K562 (cell line): ENCODE results near the gene NQO2. TPM values are rescaled to one million over a fixed set of nuclear protein-coding genes. Genes with fewer than 3 reads are reported as not detected.

Source experiments
- ATAC-seq: fragments of 200-7000 bp; cut with Tn5 transposase; 3 replicates; pipeline ENCODE4 v1.9.1; 2020; ENCODE audit warnings: moderate library complexity
- BruUV-seq: library from RNA; stranded (reverse); fragments of 400-500 nt; replicated peaks from 2 replicates; lab custom pipeline; 2021; lab: Mats Ljungman, UMichigan
- CTCF ChIA-PET: fragments of 300-600 bp; formaldehyde crosslinking; extraction: SDS; loops from one replicate; lab custom pipeline; 2021; ENCODE audit warnings: low intra/inter-chr PET ratio; lab: Yijun Ruan, JAX
- POLR2A ChIA-PET: fragments of 300-600, 350-650 bp; sonication (Branson Sonifier 250); formaldehyde crosslinking; extraction: SDS; loops from one replicate; lab custom pipeline; 2021; ENCODE audit warnings: antibody characterized with exemption, inconsistent platforms; lab: Yijun Ruan, JAX
- DNase-seq, 4 experiments: peaks; one replicate each; pipeline versions ENCODE4 v3.0.0 to v3.0.0-alpha.2; 2011 to 2018; ENCODE audit warnings: low spot score in 3 of 4, mixed read lengths in 3 of 4; ENCODE audit errors: extremely low read depth in 1 of 4
- FAIRE-seq: peaks from 2 replicates; lab custom pipeline; 2011; peaks lifted over from hg19 to GRCh38; lab: Jason Lieb, UNC
- H2AFZ ChIP-seq: 2 replicates; pipeline ENCODE4 v1.6.0; 2011; ENCODE audit warnings: low read depth, low read length, control low read depth, inconsistent platforms
- H3K27ac ChIP-seq: fragments of 200-600 bp; 3 replicates; pipeline ENCODE4 v1.8.0; 2011; ENCODE audit warnings: low read depth, mild to moderate bottlenecking, control low read depth, inconsistent platforms, low read length, moderate library complexity, mixed read lengths; ENCODE audit errors: extremely low read depth
- H3K27me3 ChIP-seq, 2 experiments: fragments of 300-600 bp in 1 of 2; 2 replicates in 1 of 2; 3 replicates in 1 of 2; pipeline versions ENCODE4 v1.6.0 to v1.8.0; 2011; ENCODE audit warnings: inconsistent platforms in 2 of 2, low read length in 2 of 2, mild to moderate bottlenecking in 1 of 2, mixed read lengths in 1 of 2, moderate library complexity in 1 of 2; ENCODE audit not compliant: control insufficient read depth in 2 of 2, insufficient read depth in 2 of 2
- H3K36me3 ChIP-seq: fragments of 300-600 bp; 3 replicates; pipeline ENCODE4 v1.8.0; 2011; ENCODE audit warnings: mild to moderate bottlenecking, low read length, inconsistent platforms; ENCODE audit not compliant: control insufficient read depth, insufficient read depth
- H3K4me1 ChIP-seq, 2 experiments: fragments of 200-600 bp in 1 of 2; replicated peaks in 1 of 2; 2 replicates in 1 of 2; 3 replicates in 1 of 2; pipeline versions ENCODE4 v1.5.1 to v1.8.0; 2011; ENCODE audit warnings: inconsistent platforms in 2 of 2, low read length in 2 of 2, mild to moderate bottlenecking in 1 of 2, mixed read lengths in 1 of 2, moderate library complexity in 1 of 2; ENCODE audit not compliant: control insufficient read depth in 2 of 2, insufficient read depth in 2 of 2
- H3K4me2 ChIP-seq: 2 replicates; pipeline ENCODE4 v1.6.1; 2011; ENCODE audit warnings: low read length, control low read depth, inconsistent platforms, mixed read lengths; ENCODE audit not compliant: insufficient read depth
- H3K4me3 ChIP-seq: fragments of 200-600 bp; sonication (generic), shearing (Covaris generic); 2 replicates; pipeline ENCODE4 v1.5.1; 2016; ENCODE audit warnings: control low read depth, inconsistent platforms
- H3K79me2 ChIP-seq: fragments of 200-600 bp; 3 replicates; pipeline ENCODE4 v1.8.0; 2011; ENCODE audit warnings: low read length, inconsistent platforms; ENCODE audit not compliant: control insufficient read depth, insufficient read depth
- H3K9ac ChIP-seq, 2 experiments: 2 replicates each; pipeline versions ENCODE4 v1.6.0 to v1.6.1; 2011; ENCODE audit warnings: low read depth in 2 of 2, low read length in 2 of 2, control low read depth in 1 of 2, inconsistent platforms in 1 of 2, mild to moderate bottlenecking in 1 of 2, mixed read lengths in 1 of 2; ENCODE audit not compliant: insufficient read depth in 1 of 2
- H3K9me1 ChIP-seq: one replicate; pipeline ENCODE4 v1.6.0; 2011; ENCODE audit warnings: inconsistent platforms, mild to moderate bottlenecking, low read length, moderate library complexity; ENCODE audit not compliant: control insufficient read depth, insufficient read depth
- H3K9me3 ChIP-seq: replicated peaks from 2 replicates; pipeline ENCODE4 v1.5.1; 2011; ENCODE audit warnings: low read depth, low read length, inconsistent platforms; ENCODE audit not compliant: control insufficient read depth, insufficient read depth
- H4K20me1 ChIP-seq: replicated peaks from 2 replicates; pipeline ENCODE4 v1.6.1; 2011; ENCODE audit warnings: low read length, inconsistent platforms, mixed read lengths; ENCODE audit not compliant: control insufficient read depth, insufficient read depth
- CTBP1 ChIP-seq: fragments of 450-650 bp; IDR thresholded peaks from 2 replicates; pipeline ENCODE4 v1.6.1; 2016; ENCODE audit warnings: borderline replicate concordance
- EGR1 ChIP-seq: fragments of 450-650 bp; conservative IDR thresholded peaks from 2 replicates; pipeline ENCODE4 v1.6.1; 2017; ENCODE audit warnings: mild to moderate bottlenecking
- FOSL1 ChIP-seq: fragments of 200-800 bp; sonication (Bioruptor generic); conservative IDR thresholded peaks from 2 replicates; pipeline ENCODE4 v1.6.1; 2016; ENCODE audit warnings: missing genetic modification characterization, missing compliant biosample characterization
- FOXJ2 ChIP-seq: fragments of 200-800 bp; sonication (Bioruptor generic); IDR thresholded peaks from 2 replicates; pipeline ENCODE4 v1.6.1; 2016; ENCODE audit warnings: missing genetic modification characterization, missing compliant biosample characterization
- HDAC1 ChIP-seq, 2 experiments: fragments of 450-650 bp; IDR thresholded peaks; 2 replicates each; pipeline ENCODE4 v1.6.1; 2016 to 2017; ENCODE audit warnings: inconsistent platforms in 1 of 2, mild to moderate bottlenecking in 1 of 2, moderate library complexity in 1 of 2
- MAZ ChIP-seq, 2 experiments: fragments of 450-650 bp in 1 of 2; sonication (generic) in 1 of 2; formaldehyde crosslinking; IDR thresholded peaks in 1 of 2; conservative IDR thresholded peaks in 1 of 2; 2 replicates each; pipeline versions ENCODE4 v1.4.0 to v1.5.0; 2020; ENCODE audit warnings: mild to moderate bottlenecking in 1 of 2, missing genetic modification reagents in 1 of 2
- MCM2 ChIP-seq: fragments of 450-650 bp; IDR thresholded peaks from 2 replicates; pipeline ENCODE4 v1.6.1; 2017; ENCODE audit warnings: low read depth, mild to moderate bottlenecking
- MTA3 ChIP-seq: fragments of 450-650 bp; formaldehyde crosslinking; IDR thresholded peaks from 2 replicates; pipeline ENCODE4 v1.6.1; 2017; ENCODE audit warnings: mild to moderate bottlenecking, borderline replicate concordance
- NR2C2 ChIP-seq, 2 experiments: fragments of 200-800 bp in 1 of 2; sonication (Bioruptor generic) in 1 of 2; sonication (generic) in 1 of 2; formaldehyde crosslinking in 1 of 2; IDR thresholded peaks; 2 replicates each; pipeline versions ENCODE4 v1.6.1 to v1.8.0; 2016 to 2022; ENCODE audit warnings: mild to moderate bottlenecking in 1 of 2, missing compliant biosample characterization in 1 of 2, missing genetic modification characterization in 1 of 2, missing genetic modification reagents in 1 of 2
- SMARCA4 ChIP-seq: fragments of 450-650 bp; IDR thresholded peaks from 2 replicates; pipeline ENCODE4 v1.6.1; 2016
- TAL1 ChIP-seq: fragments of 450-650 bp; IDR thresholded peaks from 2 replicates; pipeline ENCODE4 v1.6.1; 2016; ENCODE audit warnings: mild to moderate bottlenecking
- TCF7 ChIP-seq: sonication (generic); IDR thresholded peaks from 2 replicates; pipeline ENCODE4 v1.6.1; 2016; ENCODE audit warnings: antibody characterized with exemption, borderline replicate concordance
- ZNF224 ChIP-seq: sonication (generic); formaldehyde crosslinking; IDR thresholded peaks from 2 replicates; pipeline ENCODE4 v1.8.0; 2022; ENCODE audit warnings: mild to moderate bottlenecking, missing genetic modification reagents
- ZNF282 ChIP-seq: sonication (generic); formaldehyde crosslinking; IDR thresholded peaks from 2 replicates; pipeline ENCODE4 v1.8.1; 2023; ENCODE audit warnings: missing genetic modification reagents
- ZNF512 ChIP-seq: IDR thresholded peaks from 2 replicates; pipeline ENCODE4 v1.6.1; 2016; ENCODE audit warnings: missing genetic modification characterization, missing compliant biosample characterization
- WGBS: fragments of 100-300 bp; shearing (Covaris generic); methylation state at CpG from one replicate; pipeline ENCODE4 v1.1.6; 2016; ENCODE audit warnings: low coverage, mixed read lengths; ENCODE audit not compliant: insufficient coverage; ENCODE audit errors: missing lambda C conversion rate; 5-methylcytosine and 5-hydroxymethylcytosine counted together
- in situ Hi-C: fragments of 300-500 bp; cut with MboI; formaldehyde crosslinking; loops from 4 replicates; pipeline ENCODE4 v1.15.0; 2018; ENCODE audit warnings: inconsistent platforms, mixed read lengths
- intact Hi-C: fragments of 100-400 bp; cut with micrococcal nuclease; formaldehyde crosslinking; loops from 2 replicates; pipeline ENCODE4 v1.14.2; 2022
- polyA plus RNA-seq, 8 experiments: library from polyadenylated mRNA; depleted of rRNA in 4 of 8; stranded (reverse) in 5 of 8; unstranded in 3 of 8; fragments of >200 nt; fragmentation: Nextera tagmentation in 2 of 8; fragmentation: Illumina TruSeq in 1 of 8; extraction: Ambion mirVana in 2 of 8; extraction: Trizol in 1 of 8; gene quantifications; 2 replicates each; pipeline versions ENCODE4 v1.2.1 to v1.2.3, GENCODE V29; 2011 to 2014; ENCODE audit warnings: inconsistent platforms in 1 of 8, missing spikeins in 1 of 8
- total RNA-seq, 7 experiments: library from RNA; depleted of rRNA in 6 of 7; stranded (reverse); fragments of >200 nt in 6 of 7; fragmentation: Illumina TruSeq in 2 of 7; extraction: Trizol in 2 of 7; gene quantifications; 2 replicates each; pipeline versions ENCODE4 v1.2.1 to v1.2.3, GENCODE V29; 2011 to 2021; ENCODE audit warnings: low replicate concordance in 1 of 7
- TF ChIP-seq, protein P1 (sequence below): sonication (generic); formaldehyde crosslinking; IDR thresholded peaks from 2 replicates; pipeline ENCODE4 v1.9.0; 2022; ENCODE audit warnings: mild to moderate bottlenecking, missing genetic modification reagents
- TF ChIP-seq, protein P2 (sequence below): sonication (generic); formaldehyde crosslinking; IDR thresholded peaks from 2 replicates; pipeline ENCODE4 v1.8.0; 2022; ENCODE audit warnings: missing genetic modification reagents, mild to moderate bottlenecking, moderate library complexity, borderline replicate concordance

Gene NQO2
- total and polyA plus RNA-seq, 9 of the 15 experiments (the other 6 are each of a cell fraction or from before 2014, with no cell fraction given): 54.6 to 214 (median 116) TPM

GRCh38 chr6:2993755-2994317 is 5.9 kb upstream of the NQO2 start:
- in situ Hi-C loops: loop anchor here (10.0 kb wide), 2 partner anchors 131 to 261 kb away; partner anchors contain the start of gene PSMG4
- TF ChIP-seq EGR1 (peak; percentile 27; the same call in 1 of the 2 replicates), FOXJ2 (tag) (no peak), MAZ (CRISPR knock-in tag; conservative IDR thresholded peaks at IDR 0.05 in 1 of 2, IDR thresholded peaks at IDR 0.05 in 1 of 2) (no peak), TAL1 (0 out of 2 replicates have a peak, but pooled peaks have one; percentile 4), FOSL1 (tag) (peak; percentile 56), MCM2 (no peak), MTA3 (peak; percentile 44; the same call in 1 of the 2 replicates), NR2C2 (CRISPR knock-in tag; IDR thresholded peaks at IDR 0.05) (no peak), NR2C2 (tag; IDR thresholded peaks at IDR 0.05) (no peak), ZNF282 (CRISPR knock-in tag) (no peak), HDAC1 (IDR thresholded peaks at IDR 0.05) (0 out of 4 replicates have a peak, but pooled peaks of 1 of the 2 experiments have one; percentile 36), ZNF512 (no peak), TCF7 (peak; percentile 59; the same call in 1 of the 2 replicates), SMARCA4 (peak; percentile 70), ZNF224 (CRISPR knock-in tag) (no peak), CTBP1 (0 out of 2 replicates have a peak, but pooled peaks have one; percentile 14)
- TF ChIP-seq, protein P1, sequence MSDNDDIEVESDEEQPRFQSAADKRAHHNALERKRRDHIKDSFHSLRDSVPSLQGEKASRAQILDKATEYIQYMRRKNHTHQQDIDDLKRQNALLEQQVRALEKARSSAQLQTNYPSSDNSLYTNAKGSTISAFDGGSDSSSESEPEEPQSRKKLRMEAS (CRISPR knock-in tag): 0 out of 2 replicates have a peak, but pooled peaks have one; percentile 28
- TF ChIP-seq, protein P2, sequence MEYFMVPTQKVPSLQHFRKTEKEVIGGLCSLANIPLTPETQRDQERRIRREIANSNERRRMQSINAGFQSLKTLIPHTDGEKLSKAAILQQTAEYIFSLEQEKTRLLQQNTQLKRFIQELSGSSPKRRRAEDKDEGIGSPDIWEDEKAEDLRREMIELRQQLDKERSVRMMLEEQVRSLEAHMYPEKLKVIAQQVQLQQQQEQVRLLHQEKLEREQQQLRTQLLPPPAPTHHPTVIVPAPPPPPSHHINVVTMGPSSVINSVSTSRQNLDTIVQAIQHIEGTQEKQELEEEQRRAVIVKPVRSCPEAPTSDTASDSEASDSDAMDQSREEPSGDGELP (CRISPR knock-in tag): peak; percentile 45; the same call in 1 of the 2 replicates

More at GRCh38 chr6:2993755-2994317, 5.9 kb upstream of the NQO2 start:
- H3K9me1 ChIP-seq: no peaks in the 10 kb centered on the region
- CTCF ChIA-PET: no interaction called here
- H3K4me2 ChIP-seq: peak overlapping the region; percentile 4; the same call in 1 of the 2 replicates
- no peaks in the 10 kb centered on the region for H3K27me3 ChIP-seq
- H3K4me1 ChIP-seq: peaks cover 24 to 36% of the 10 kb centered on the region in 2 experiments
- peak; percentile 72 for FAIRE-seq
- POLR2A ChIA-PET: no interaction called here
- BruUV-seq: no TSS peak
- peak overlapping the region in 1 of 2 experiments; percentile 0; a peak in 1 of 4 replicates for H3K9ac ChIP-seq
- intact Hi-C loops: loop anchor here (10.0 kb wide), 1 partner anchor 261 kb away; the partner anchor contains the start of gene PSMG4
- H3K9me3 ChIP-seq: no peaks in the 10 kb centered on the region; the same call in 1 of the 2 replicates
- peak in 1 of 4 experiments; percentile 85 for DNase-seq
- H4K20me1 ChIP-seq: no peaks in the 10 kb centered on the region
- H3K79me2 ChIP-seq: peaks cover 20% of the 10 kb centered on the region
- H3K27ac ChIP-seq: peak overlapping the region; percentile 20
- H3K4me3 ChIP-seq: no peak overlapping the region
- H2AFZ ChIP-seq: peak overlapping the region; percentile 4; the same call in 1 of the 2 replicates
- peaks cover 9% of the 10 kb centered on the region; the same call in 1 of the 3 replicates for H3K36me3 ChIP-seq
- ATAC-seq: no peak
- WGBS: 35% methylated on average over 4 of the region's 4 CpGs
